Skeletal muscle satellite cell (primary cell): Measurements from ENCODE around the gene LEFTY1.

Experiments used
- H3K27me3 ChIP-seq: 2 replicates; pipeline ENCODE4 v1.7.0; 2013; ENCODE audit warnings: low read length; ENCODE audit not compliant: control insufficient read depth, insufficient read depth
- H3K36me3 ChIP-seq: 2 replicates; pipeline ENCODE4 v1.7.0; 2013; ENCODE audit warnings: mild to moderate bottlenecking, control low read depth, low read length; ENCODE audit not compliant: insufficient read depth
- H3K4me1 ChIP-seq: 2 replicates; pipeline ENCODE4 v1.7.0; 2013; ENCODE audit warnings: low read length; ENCODE audit not compliant: control insufficient read depth, insufficient read depth
- H3K4me2 ChIP-seq: 2 replicates; pipeline ENCODE4 v1.7.0; 2013; ENCODE audit warnings: mild to moderate bottlenecking, low read length
- H3K4me3 ChIP-seq: 2 replicates; pipeline ENCODE4 v1.7.0; 2013; ENCODE audit warnings: low read length
- H3K9ac ChIP-seq: 2 replicates; pipeline ENCODE4 v1.7.0; 2013; ENCODE audit warnings: mild to moderate bottlenecking, low read depth, low read length, moderate library complexity
- H3K9me3 ChIP-seq: replicated peaks from 2 replicates; pipeline ENCODE4 v1.7.0; 2013; ENCODE audit warnings: mild to moderate bottlenecking, control low read depth, low read length

LEFTY1 gene

GRCh38 chr1:225883616-225884265 is 5.2 kb downstream of the LEFTY1 start:
- no peaks in the 10 kb centered on the region for H3K27me3 ChIP-seq
- H3K4me2 ChIP-seq = peak overlapping the region; percentile 98
- no peak overlapping the region for H3K9ac ChIP-seq
- peaks cover 21% of the 10 kb centered on the region for H3K4me1 ChIP-seq
- H3K9me3 ChIP-seq = no peaks in the 10 kb centered on the region
- H3K36me3 ChIP-seq = no peaks in the 10 kb centered on the region
- H3K4me3 ChIP-seq = no peak overlapping the region

- Histone ChIP-seq H3K4me3 (peak overlapping the region; percentile 99), H3K27me3 (no peaks in the 10 kb centered on the region), H3K36me3 (no peaks in the 10 kb centered on the region), H3K9ac (peak overlapping the region; percentile 97), H3K9me3 (no peaks in the 10 kb centered on the region), H3K4me2 (peak overlapping the region; percentile 98), H3K4me1 (peaks cover 27% of the 10 kb centered on the region)
These were observed 6.0 kb downstream of the LEFTY1 start for GRCh38 chr1:225882694-225883615.

- no peaks in the 10 kb centered on the region for H3K9me3 ChIP-seq
These were observed 6.8 kb downstream of the LEFTY1 start, which contains the start of gene TMEM63A for GRCh38 chr1:225881959-225882693. TMEM63A (minus strand) TSS chr1:225882380; CDS start chr1:225877580, 4,800 bp downstream.

GRCh38 chr1:225881081-225881958 is 7.6 kb downstream of the LEFTY1 start:
- Histone ChIP-seq H3K4me1 (peaks cover 34% of the 10 kb centered on the region), H3K4me3 (peak overlapping the region; percentile 99), H3K9ac (peak overlapping the region; percentile 97), H3K27me3 (no peaks in the 10 kb centered on the region), H3K36me3 (peaks cover 8% of the 10 kb centered on the region), H3K9me3 (no peaks in the 10 kb centered on the region), H3K4me2 (peak overlapping the region; percentile 98)

More at GRCh38 chr1:225881959-225882693, 6.8 kb downstream of the LEFTY1 start, which contains the start of gene TMEM63A:
- H3K36me3 ChIP-seq = peaks cover 2% of the 10 kb centered on the region
- peak within 1 kb of the TSS; percentile 97 for H3K9ac ChIP-seq
- H3K4me1 ChIP-seq = peaks cover 34% of the 10 kb centered on the region
- H3K4me3 ChIP-seq = peak within 1 kb of the TSS; percentile 99
- peak within 1 kb of the TSS; percentile 98 for H3K4me2 ChIP-seq
- no peaks in the 10 kb centered on the region for H3K27me3 ChIP-seq

GRCh38 chr1:225880636-225881035 is 8.3 kb downstream of the LEFTY1 start:
- H3K9ac ChIP-seq = no peak overlapping the region
- H3K4me1 ChIP-seq = peaks cover 34% of the 10 kb centered on the region
- H3K4me3 ChIP-seq = peak overlapping the region; percentile 99

GRCh38 chr1:225880222-225880588 is 8.7 kb downstream of the LEFTY1 start:
- Histone ChIP-seq H3K9ac (no peak overlapping the region), H3K27me3 (no peaks in the 10 kb centered on the region), H3K4me3 (no peak overlapping the region), H3K36me3 (peaks cover 15% of the 10 kb centered on the region), H3K9me3 (no peaks in the 10 kb centered on the region), H3K4me2 (peak overlapping the region; percentile 98), H3K4me1 (peaks cover 34% of the 10 kb centered on the region)

More at GRCh38 chr1:225880636-225881035, 8.3 kb downstream of the LEFTY1 start:
- no peaks in the 10 kb centered on the region for H3K9me3 ChIP-seq
- peak overlapping the region; percentile 98 for H3K4me2 ChIP-seq
- H3K27me3 ChIP-seq = no peaks in the 10 kb centered on the region
- H3K36me3 ChIP-seq = peaks cover 11% of the 10 kb centered on the region

- no peaks in the 10 kb centered on the region for H3K9me3 ChIP-seq
- no peak overlapping the region for H3K4me2 ChIP-seq
- H3K4me1 ChIP-seq = peaks cover 34% of the 10 kb centered on the region
- H3K9ac ChIP-seq = no peak overlapping the region
- H3K27me3 ChIP-seq = no peaks in the 10 kb centered on the region
- no peak overlapping the region for H3K4me3 ChIP-seq
- H3K36me3 ChIP-seq = peaks cover 18% of the 10 kb centered on the region
These were observed 9.3 kb downstream of the LEFTY1 start for GRCh38 chr1:225879521-225880221.

GRCh38 chr1:225878282-225878681 is 10.7 kb downstream of the LEFTY1 start:
- no peak overlapping the region for H3K9ac ChIP-seq
- H3K36me3 ChIP-seq = peaks cover 30% of the 10 kb centered on the region
- no peak overlapping the region for H3K4me3 ChIP-seq
- H3K4me1 ChIP-seq = peaks cover 33% of the 10 kb centered on the region
- no peaks in the 10 kb centered on the region for H3K27me3 ChIP-seq
- no peaks in the 10 kb centered on the region for H3K9me3 ChIP-seq
- no peak overlapping the region for H3K4me2 ChIP-seq

GRCh38 chr1:225877580-225877979 is 11.4 kb downstream of the LEFTY1 start:
- Histone ChIP-seq H3K36me3 (peaks cover 34% of the 10 kb centered on the region), H3K9ac (no peak overlapping the region), H3K4me1 (peaks cover 29% of the 10 kb centered on the region), H3K27me3 (no peaks in the 10 kb centered on the region), H3K4me2 (no peak overlapping the region), H3K9me3 (no peaks in the 10 kb centered on the region), H3K4me3 (no peak overlapping the region)

GRCh38 chr1:225876900-225877510 is 11.9 kb downstream of the LEFTY1 start:
- peaks cover 33% of the 10 kb centered on the region for H3K4me1 ChIP-seq

More at GRCh38 chr1:225876900-225877510, 11.9 kb downstream of the LEFTY1 start:
- Histone ChIP-seq H3K4me3 (no peak overlapping the region), H3K9ac (no peak overlapping the region), H3K36me3 (peaks cover 34% of the 10 kb centered on the region), H3K9me3 (no peaks in the 10 kb centered on the region), H3K27me3 (no peaks in the 10 kb centered on the region), H3K4me2 (no peak overlapping the region)
